ENCODE data around the gene SEMA3G. TPM values are rescaled to one million over a fixed set of nuclear protein-coding genes. Genes with fewer than 3 reads are reported as not detected.

Gene SEMA3G
- total RNA-seq, 1 donor from 2014 or later, result 8.3 TPM

DNA sequence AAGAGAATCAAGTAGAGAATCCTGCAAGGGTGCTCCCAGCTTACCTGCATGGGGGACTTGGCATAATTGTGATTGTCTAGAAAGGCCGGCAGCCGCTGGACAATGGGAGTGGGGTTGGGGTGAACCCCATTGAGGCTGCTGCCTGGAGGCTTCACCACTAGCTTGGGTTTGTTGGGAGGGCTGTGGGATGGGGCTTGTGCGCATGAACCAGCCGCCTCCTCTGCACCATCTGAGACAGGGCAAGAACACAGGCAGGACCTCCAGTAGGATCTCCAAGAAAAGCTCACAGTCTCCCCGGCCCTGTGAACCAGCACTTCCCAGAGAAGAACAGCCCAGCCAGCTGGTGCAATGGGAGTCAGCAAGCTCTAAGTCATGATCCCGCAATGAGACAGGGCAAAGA, 39.8 kb downstream of the SEMA3G start:
- no peak overlapping the region for H3K4me3 ChIP-seq
- H3K9me3 ChIP-seq, result no peaks in the 10 kb centered on the region
- TF ChIP-seq POLR2AphosphoS5 (IDR thresholded peaks at IDR 0.05; ENCODE audit: insufficient read depth in 1 of 2, low read depth in 1 of 2), result no peak
- TF ChIP-seq, protein P1, sequence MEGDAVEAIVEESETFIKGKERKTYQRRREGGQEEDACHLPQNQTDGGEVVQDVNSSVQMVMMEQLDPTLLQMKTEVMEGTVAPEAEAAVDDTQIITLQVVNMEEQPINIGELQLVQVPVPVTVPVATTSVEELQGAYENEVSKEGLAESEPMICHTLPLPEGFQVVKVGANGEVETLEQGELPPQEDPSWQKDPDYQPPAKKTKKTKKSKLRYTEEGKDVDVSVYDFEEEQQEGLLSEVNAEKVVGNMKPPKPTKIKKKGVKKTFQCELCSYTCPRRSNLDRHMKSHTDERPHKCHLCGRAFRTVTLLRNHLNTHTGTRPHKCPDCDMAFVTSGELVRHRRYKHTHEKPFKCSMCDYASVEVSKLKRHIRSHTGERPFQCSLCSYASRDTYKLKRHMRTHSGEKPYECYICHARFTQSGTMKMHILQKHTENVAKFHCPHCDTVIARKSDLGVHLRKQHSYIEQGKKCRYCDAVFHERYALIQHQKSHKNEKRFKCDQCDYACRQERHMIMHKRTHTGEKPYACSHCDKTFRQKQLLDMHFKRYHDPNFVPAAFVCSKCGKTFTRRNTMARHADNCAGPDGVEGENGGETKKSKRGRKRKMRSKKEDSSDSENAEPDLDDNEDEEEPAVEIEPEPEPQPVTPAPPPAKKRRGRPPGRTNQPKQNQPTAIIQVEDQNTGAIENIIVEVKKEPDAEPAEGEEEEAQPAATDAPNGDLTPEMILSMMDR (IDR thresholded peaks at IDR 0.05), result no peak
- no peak for TF ChIP-seq POLR2A (IDR thresholded peaks at IDR 0.05)
- DNase-seq (ENCODE audit: extremely low spot score in 2 of 2), result no peak
- intact Hi-C loops (cut with DNase I), result no loop called here
- peaks cover 41% of the 10 kb centered on the region for H3K4me1 ChIP-seq
- no peak overlapping the region for H3K27ac ChIP-seq
- H3K27me3 ChIP-seq, result no peaks in the 10 kb centered on the region
- peaks cover 0 to 68% of the 10 kb centered on the region in 2 donors for H3K36me3 ChIP-seq

DNA sequence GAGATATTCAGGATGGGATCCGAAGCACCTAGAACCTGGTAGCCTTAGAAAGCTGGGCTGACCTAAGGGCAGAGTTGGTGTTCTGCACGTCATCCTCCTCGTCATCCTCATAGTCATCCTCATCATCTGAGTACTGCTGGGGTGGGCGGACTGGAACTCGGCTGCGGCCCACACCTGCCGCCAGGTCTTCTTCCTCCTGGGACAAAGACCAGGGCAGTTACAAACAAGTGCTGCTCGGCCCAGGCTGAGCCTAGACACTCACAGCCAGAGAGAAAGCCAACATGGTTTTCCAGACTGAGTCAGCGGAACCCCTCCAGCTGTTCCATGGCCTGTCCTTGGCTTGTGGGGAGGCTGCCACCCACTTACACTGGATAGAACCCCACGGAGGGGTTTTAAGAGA, 40.5 kb downstream of the SEMA3G start:
- no peaks in the 10 kb centered on the region for H3K9me3 ChIP-seq
- DNase-seq (ENCODE audit: extremely low spot score in 2 of 2), result no peak
- peaks cover 40% of the 10 kb centered on the region for H3K4me1 ChIP-seq
- intact Hi-C loops (cut with DNase I), result no loop called here
- TF ChIP-seq POLR2AphosphoS5 (IDR thresholded peaks at IDR 0.05; ENCODE audit: insufficient read depth in 1 of 2, low read depth in 1 of 2) (no peak), POLR2A (IDR thresholded peaks at IDR 0.05) (no peak)
- TF ChIP-seq, protein P1 (IDR thresholded peaks at IDR 0.05), result no peak
- H3K27me3 ChIP-seq, result no peaks in the 10 kb centered on the region
- no peak overlapping the region for H3K27ac ChIP-seq
- peaks cover 0 to 68% of the 10 kb centered on the region in 2 donors for H3K36me3 ChIP-seq
- H3K4me3 ChIP-seq, result no peak overlapping the region

DNA sequence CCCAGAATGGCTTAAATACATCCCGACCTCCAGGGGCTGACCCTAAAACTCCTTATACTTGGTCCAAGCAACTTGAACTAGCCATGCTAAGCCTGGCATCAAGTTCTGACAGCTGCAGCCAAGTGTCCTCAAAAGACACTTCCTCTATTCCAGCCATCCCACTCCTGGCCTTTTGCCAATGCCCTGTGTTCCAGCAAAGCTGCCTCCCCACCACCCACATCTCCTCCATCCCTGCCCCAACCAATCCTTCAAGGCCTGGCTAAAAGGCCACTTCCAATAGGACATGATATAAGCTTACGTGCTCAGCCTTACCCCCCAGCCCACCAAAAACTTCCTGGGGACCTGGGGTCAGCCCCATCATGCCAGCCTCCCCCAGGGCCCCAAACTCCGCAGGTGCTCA, 40.9 kb downstream of the SEMA3G start:
- Histone ChIP-seq H3K27ac (no peak overlapping the region), H3K9me3 (no peaks in the 10 kb centered on the region), H3K36me3 (peaks cover 0 to 68% of the 10 kb centered on the region in 2 donors), H3K4me1 (peaks cover 36% of the 10 kb centered on the region), H3K4me3 (no peak overlapping the region), H3K27me3 (no peaks in the 10 kb centered on the region)
- DNase-seq (ENCODE audit: extremely low spot score in 2 of 2), result no peak
- TF ChIP-seq POLR2AphosphoS5 (IDR thresholded peaks at IDR 0.05; ENCODE audit: insufficient read depth in 1 of 2, low read depth in 1 of 2), result no peak
- no peak for TF ChIP-seq POLR2A (IDR thresholded peaks at IDR 0.05)
- TF ChIP-seq, protein P1 (IDR thresholded peaks at IDR 0.05), result no peak
- intact Hi-C loops (cut with DNase I), result no loop called here

DNA sequence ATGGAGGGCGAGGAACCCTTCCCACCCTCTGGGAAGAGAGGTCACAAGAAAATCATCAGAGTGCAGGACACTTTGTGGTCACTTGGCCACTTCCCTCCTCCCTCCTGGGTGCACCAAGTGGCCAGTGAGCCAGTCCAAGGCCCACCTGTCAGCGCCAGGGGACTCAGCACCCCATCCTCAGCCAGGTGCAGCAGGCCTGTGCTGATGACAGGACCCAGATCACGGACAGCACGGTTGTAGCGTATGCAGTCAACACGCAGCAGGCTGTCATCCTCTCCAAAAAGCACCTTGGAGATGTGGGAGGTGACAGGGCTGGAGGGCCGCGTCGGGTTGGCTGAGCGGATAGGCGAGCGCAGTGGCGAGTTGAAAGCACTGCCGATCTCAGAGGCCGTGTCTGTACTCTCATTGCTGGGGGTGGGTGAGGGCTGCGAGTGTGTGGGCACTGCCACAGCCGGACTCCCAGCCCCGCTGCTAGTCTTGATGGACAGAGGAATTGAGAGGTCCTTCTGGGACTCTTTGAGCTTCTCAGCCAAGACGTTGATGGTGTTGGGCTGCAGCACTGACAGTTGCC, 41.5 kb downstream of the SEMA3G start:
- Histone ChIP-seq H3K27ac (no peak overlapping the region), H3K27me3 (no peaks in the 10 kb centered on the region), H3K4me1 (peaks cover 30% of the 10 kb centered on the region), H3K4me3 (no peak overlapping the region), H3K9me3 (no peaks in the 10 kb centered on the region), H3K36me3 (peaks cover 0 to 68% of the 10 kb centered on the region in 2 donors)
- TF ChIP-seq POLR2AphosphoS5 (IDR thresholded peaks at IDR 0.05; ENCODE audit: insufficient read depth in 1 of 2, low read depth in 1 of 2) (no peak), POLR2A (IDR thresholded peaks at IDR 0.05) (no peak)
- TF ChIP-seq, protein P1 (IDR thresholded peaks at IDR 0.05), result no peak
- DNase-seq (ENCODE audit: extremely low spot score in 2 of 2), result no peak
- intact Hi-C loops (cut with DNase I), result no loop called here

DNA sequence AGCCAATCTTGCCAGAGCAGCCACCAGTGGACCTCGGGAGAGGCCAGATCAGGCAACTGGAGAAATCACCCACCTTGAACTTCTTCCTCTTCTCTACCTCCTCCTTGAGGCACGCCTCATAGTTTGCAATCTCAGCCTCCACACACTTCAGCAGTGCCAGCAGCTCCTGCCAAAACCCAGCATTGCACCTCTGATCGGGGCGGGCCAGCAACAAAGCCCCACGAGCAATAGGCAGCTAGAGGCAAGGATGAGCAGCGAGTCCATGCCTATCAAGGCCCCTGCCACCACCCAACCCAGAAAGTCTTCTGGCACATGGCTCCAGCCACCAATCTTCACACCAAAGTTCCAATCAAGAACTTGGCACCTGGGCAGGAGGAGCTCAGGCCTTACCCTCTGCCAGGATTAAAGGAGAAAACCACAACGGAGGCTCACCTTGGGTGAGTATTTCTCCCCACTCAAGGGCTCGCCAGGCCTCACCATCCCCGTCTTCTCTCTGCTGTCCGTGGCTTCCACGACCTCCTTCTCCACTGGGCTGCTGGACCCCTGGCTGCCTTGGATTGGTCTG, 42.1 kb downstream of the SEMA3G start:
- Histone ChIP-seq H3K36me3 (peaks cover 0 to 67% of the 10 kb centered on the region in 2 donors), H3K9me3 (no peaks in the 10 kb centered on the region), H3K27ac (no peak overlapping the region), H3K4me3 (no peak overlapping the region), H3K4me1 (peaks cover 24% of the 10 kb centered on the region), H3K27me3 (no peaks in the 10 kb centered on the region)
- intact Hi-C loops (cut with DNase I), result no loop called here
- TF ChIP-seq POLR2A (IDR thresholded peaks at IDR 0.05) (no peak), POLR2AphosphoS5 (IDR thresholded peaks at IDR 0.05; ENCODE audit: insufficient read depth in 1 of 2, low read depth in 1 of 2) (no peak)
- TF ChIP-seq, protein P1 (IDR thresholded peaks at IDR 0.05), result no peak
- DNase-seq (ENCODE audit: extremely low spot score in 2 of 2), result no peak
